ENCODE data around the gene MAPK4. TPM values are rescaled to one million over a fixed set of nuclear protein-coding genes. Genes with fewer than 3 reads are reported as not detected.

The MAPK4 gene
- total RNA-seq, 1 donor = not detected

- no peak for TF ChIP-seq CTCF (IDR thresholded peaks at IDR 0.05; ENCODE audit: insufficient read depth, low read depth, low read length)
Observed at GRCh38 chr18:50729986-50730385, 170.1 kb downstream of the MAPK4 start.

DNA sequence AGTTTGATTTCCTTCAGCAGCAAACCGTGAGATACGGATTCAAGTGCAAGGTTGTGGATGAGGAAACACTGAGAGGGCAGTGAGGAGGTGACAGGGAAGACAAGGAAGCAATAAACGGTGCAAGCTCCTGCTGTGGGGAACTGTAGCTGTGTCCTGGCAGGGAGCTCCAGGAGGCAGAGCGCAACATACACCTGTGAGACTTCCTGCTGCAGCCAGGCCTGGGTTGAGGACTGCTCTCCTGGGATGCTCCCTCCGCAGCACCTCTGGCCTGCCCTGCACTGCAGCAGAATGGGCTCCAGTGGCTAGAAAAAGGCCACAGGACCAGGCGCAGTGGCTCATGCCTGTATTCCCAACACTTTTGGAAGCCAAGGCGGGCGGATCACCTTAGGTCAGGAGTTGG lies 174.5 kb downstream of the MAPK4 start:
- no peak for DNase-seq (ENCODE audit: low read depth)
- no peak for TF ChIP-seq CTCF (IDR thresholded peaks at IDR 0.05; ENCODE audit: insufficient read depth, low read depth, low read length)
- H3K4me3 ChIP-seq (ENCODE audit: low read depth, low read length) = no peak overlapping the region

More at GRCh38 chr18:50729986-50730385, 170.1 kb downstream of the MAPK4 start:
- DNase-seq (ENCODE audit: low read depth) = no peak
- H3K4me3 ChIP-seq (ENCODE audit: low read depth, low read length) = no peak overlapping the region

DNA sequence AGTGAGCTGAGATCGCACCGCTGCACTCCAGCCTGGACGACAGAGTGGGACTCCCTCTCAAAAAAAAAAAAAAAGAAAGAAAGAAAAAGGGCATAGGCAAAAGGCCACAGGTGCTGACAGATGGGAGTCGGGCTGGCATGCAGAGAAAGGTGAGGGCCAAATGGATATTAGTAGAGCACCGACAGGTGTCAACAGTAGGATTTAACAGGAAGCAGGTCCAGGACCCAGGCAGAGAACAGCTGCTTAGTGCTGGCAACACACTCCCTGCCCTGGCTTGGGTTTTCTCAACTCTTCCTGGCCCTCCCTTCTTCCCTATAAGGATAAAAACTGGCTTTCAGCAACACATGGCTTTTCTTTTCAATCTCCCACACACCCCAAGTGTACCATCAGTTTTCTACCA lies 175.0 kb downstream of the MAPK4 start:
- no peak for TF ChIP-seq CTCF (IDR thresholded peaks at IDR 0.05; ENCODE audit: insufficient read depth, low read depth, low read length)
- DNase-seq (ENCODE audit: low read depth) = no peak
- no peak overlapping the region for H3K4me3 ChIP-seq (ENCODE audit: low read depth, low read length)

GRCh38 chr18:50737127-50737526 lies 177.2 kb downstream of the MAPK4 start:
- no peak for TF ChIP-seq CTCF (IDR thresholded peaks at IDR 0.05; ENCODE audit: insufficient read depth, low read depth, low read length)
- H3K4me3 ChIP-seq (ENCODE audit: low read depth, low read length) = no peak overlapping the region
- DNase-seq (ENCODE audit: low read depth) = no peak

DNA sequence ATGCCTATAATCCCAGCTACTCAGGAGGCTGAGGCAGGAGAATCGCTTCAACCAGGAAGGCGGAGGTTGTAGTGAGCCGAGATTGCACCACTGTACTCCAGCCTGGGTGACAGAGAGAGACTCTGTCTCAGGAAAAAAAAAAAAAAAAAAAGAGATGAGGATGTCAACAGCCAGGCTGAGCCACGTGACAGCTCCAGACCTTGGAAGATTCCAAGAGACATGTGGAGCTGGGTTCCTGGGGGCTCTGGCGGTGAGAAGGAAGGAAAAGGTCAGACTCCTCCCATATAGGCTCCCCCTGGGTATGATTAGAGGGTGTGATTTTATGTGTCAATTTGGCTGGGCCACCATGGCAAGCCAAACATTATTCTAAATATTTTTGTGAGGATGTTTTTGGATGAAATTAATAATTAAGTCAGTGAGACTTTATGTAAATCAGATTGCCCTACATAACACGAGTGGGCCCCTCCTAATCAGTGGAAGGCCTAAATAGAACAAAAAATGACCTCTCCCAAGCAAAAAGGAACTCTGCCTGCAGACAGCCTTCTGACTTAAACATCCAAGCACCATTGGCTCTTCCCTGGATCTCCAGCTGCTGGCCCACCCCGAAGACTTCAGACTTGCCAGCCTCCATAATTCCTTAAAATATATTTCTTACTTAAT lies 178.3 kb downstream of the MAPK4 start:
- no peak overlapping the region for H3K4me3 ChIP-seq (ENCODE audit: low read depth, low read length)
- no peak for TF ChIP-seq CTCF (IDR thresholded peaks at IDR 0.05; ENCODE audit: insufficient read depth, low read depth, low read length)
- DNase-seq (ENCODE audit: low read depth) = no peak

- no peak for DNase-seq (ENCODE audit: low read depth)
- no peak overlapping the region for H3K4me3 ChIP-seq (ENCODE audit: low read depth, low read length)
- TF ChIP-seq CTCF (IDR thresholded peaks at IDR 0.05; ENCODE audit: insufficient read depth, low read depth, low read length) = no peak
Observed at GRCh38 chr18:50742952-50743351, 183.1 kb downstream of the MAPK4 start.

- no peak overlapping the region for H3K4me3 ChIP-seq (ENCODE audit: low read depth, low read length)
- TF ChIP-seq CTCF (IDR thresholded peaks at IDR 0.05; ENCODE audit: insufficient read depth, low read depth, low read length) = no peak
- no peak for DNase-seq (ENCODE audit: low read depth)
Observed at GRCh38 chr18:50744253-50744652, 184.4 kb downstream of the MAPK4 start.
